A549 (cell line): Measurements from ENCODE around the gene MYO15A.

Source experiments
- BHLHE40 ChIP-seq: IDR thresholded peaks from 2 replicates; pipeline ENCODE4 v1.6.1; 2012; ENCODE audit warnings: low read depth, low read length, inconsistent platforms
- CTCF ChIP-seq: fragments of >200 bp; sonication (Bioruptor Twin); formaldehyde crosslinking; IDR thresholded peaks from 3 replicates; pipeline ENCODE4 v1.5.1; 2016
- EP300 ChIP-seq, 2 experiments: fragments of >200 bp; sonication (Bioruptor Twin); formaldehyde crosslinking; IDR thresholded peaks; 2 replicates in 1 of 2; 3 replicates in 1 of 2; pipeline ENCODE4 v1.6.1; 2016 to 2017
- ESRRA ChIP-seq: fragments of 150-350 bp; IDR thresholded peaks from 2 replicates; pipeline ENCODE4 v1.6.1; 2014; ENCODE audit warnings: mild to moderate bottlenecking, low read length, borderline replicate concordance
- MAFK ChIP-seq: fragments of 450-650 bp; IDR thresholded peaks from 2 replicates; pipeline ENCODE4 v1.6.1; 2014; ENCODE audit not compliant: partially characterized antibody
- MAZ ChIP-seq: fragments of 150-350 bp; IDR thresholded peaks from 2 replicates; pipeline ENCODE4 v1.6.1; 2014; ENCODE audit warnings: antibody characterized with exemption, low read depth, low read length, borderline replicate concordance
- POLR2AphosphoS2 ChIP-seq: conservative IDR thresholded peaks from 2 replicates; pipeline ENCODE4 v1.6.1; 2012; ENCODE audit warnings: low read length, improper control_type of control experiment, inconsistent platforms
- SMC3 ChIP-seq: fragments of >200 bp; sonication (Bioruptor Twin); formaldehyde crosslinking; IDR thresholded peaks from 3 replicates; pipeline ENCODE4 v1.6.1; 2018; ENCODE audit warnings: inconsistent platforms
- SREBF2 ChIP-seq: fragments of 450-650 bp; IDR thresholded peaks from 2 replicates; pipeline ENCODE4 v1.6.1; 2014; ENCODE audit warnings: mild to moderate bottlenecking, moderate library complexity
- TF ChIP-seq, protein P1 (sequence below): fragments of >200 bp; sonication (Bioruptor Twin); formaldehyde crosslinking; IDR thresholded peaks from 2 replicates; pipeline ENCODE4 v1.6.1; 2016
- TF ChIP-seq, protein P2 (sequence below): fragments of 150-350 bp; IDR thresholded peaks from 2 replicates; pipeline ENCODE4 v1.6.1; 2014; ENCODE audit warnings: low read depth, mild to moderate bottlenecking, low read length
- TF ChIP-seq, protein P3 (sequence below): IDR thresholded peaks from 2 replicates; pipeline ENCODE4 v1.6.1; 2012

GRCh38 chr17:18094409-18094807 is 14.1 kb upstream of the MYO15A start:
- TF ChIP-seq BHLHE40 (no peak), ESRRA (no peak), SREBF2 (no peak), CTCF (no peak), EP300 (IDR thresholded peaks at IDR 0.05) (no peak), MAFK (no peak), POLR2AphosphoS2 (no peak), SMC3 (no peak), MAZ (no peak)
- TF ChIP-seq, protein P1, sequence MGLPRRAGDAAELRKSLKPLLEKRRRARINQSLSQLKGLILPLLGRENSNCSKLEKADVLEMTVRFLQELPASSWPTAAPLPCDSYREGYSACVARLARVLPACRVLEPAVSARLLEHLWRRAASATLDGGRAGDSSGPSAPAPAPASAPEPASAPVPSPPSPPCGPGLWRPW, result no peak
- TF ChIP-seq, protein P2, sequence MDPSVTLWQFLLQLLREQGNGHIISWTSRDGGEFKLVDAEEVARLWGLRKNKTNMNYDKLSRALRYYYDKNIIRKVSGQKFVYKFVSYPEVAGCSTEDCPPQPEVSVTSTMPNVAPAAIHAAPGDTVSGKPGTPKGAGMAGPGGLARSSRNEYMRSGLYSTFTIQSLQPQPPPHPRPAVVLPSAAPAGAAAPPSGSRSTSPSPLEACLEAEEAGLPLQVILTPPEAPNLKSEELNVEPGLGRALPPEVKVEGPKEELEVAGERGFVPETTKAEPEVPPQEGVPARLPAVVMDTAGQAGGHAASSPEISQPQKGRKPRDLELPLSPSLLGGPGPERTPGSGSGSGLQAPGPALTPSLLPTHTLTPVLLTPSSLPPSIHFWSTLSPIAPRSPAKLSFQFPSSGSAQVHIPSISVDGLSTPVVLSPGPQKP, result no peak
- TF ChIP-seq, protein P3, sequence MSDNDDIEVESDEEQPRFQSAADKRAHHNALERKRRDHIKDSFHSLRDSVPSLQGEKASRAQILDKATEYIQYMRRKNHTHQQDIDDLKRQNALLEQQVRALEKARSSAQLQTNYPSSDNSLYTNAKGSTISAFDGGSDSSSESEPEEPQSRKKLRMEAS, result no peak
